A673 (cell line): ENCODE results near the gene CCDC127. TPM values are rescaled to one million over a fixed set of nuclear protein-coding genes. Genes with fewer than 3 reads are reported as not detected.

Experiments used
- BruUV-seq: library from RNA; stranded (reverse); fragments of 400-500 nt; replicated peaks from 2 replicates; lab custom pipeline; 2021; lab: Mats Ljungman, UMichigan
- CTCF ChIA-PET: fragments of 300-600 bp; sonication (Branson Sonifier 250); formaldehyde crosslinking; loops from one replicate; lab custom pipeline; 2022; ENCODE audit warnings: antibody characterized with exemption; lab: Charles Lee
- POLR2A ChIA-PET: fragments of 300-600 bp; sonication (Branson Sonifier 250); formaldehyde crosslinking; loops from one replicate; lab custom pipeline; 2022; ENCODE audit warnings: antibody characterized with exemption; ENCODE audit not compliant: low non-redundant PET; lab: Charles Lee
- DNase-seq: peaks from one replicate; pipeline ENCODE4 v3.0.0-alpha.2; 2015; ENCODE audit warnings: low spot score
- H3K27ac ChIP-seq: fragments of 200-600 bp; sonication (generic); 2 replicates; pipeline ENCODE4 v1.5.1; 2016; ENCODE audit warnings: mixed run types, low read depth, mild to moderate bottlenecking, mixed read lengths, antibody characterized with exemption, low read length; ENCODE audit not compliant: poor library complexity, severe bottlenecking
- H3K27me3 ChIP-seq: fragments of 200-600 bp; sonication (generic); replicated peaks from 2 replicates; pipeline ENCODE4 v1.6.1; 2017; ENCODE audit warnings: mixed run types, low read depth, mild to moderate bottlenecking, mixed read lengths, antibody characterized with exemption, low read length; ENCODE audit not compliant: insufficient read depth, poor library complexity
- H3K36me3 ChIP-seq: fragments of 200-600 bp; sonication (generic); 2 replicates; pipeline ENCODE4 v1.6.1; 2016; ENCODE audit warnings: mixed run types, mild to moderate bottlenecking, mixed read lengths, antibody characterized with exemption, low read length; ENCODE audit not compliant: insufficient read depth, poor library complexity, severe bottlenecking
- H3K4me1 ChIP-seq: fragments of 200-600 bp; sonication (generic); 2 replicates; pipeline ENCODE4 v1.6.1; 2017; ENCODE audit warnings: mixed run types, mild to moderate bottlenecking, mixed read lengths, antibody characterized with exemption, low read length; ENCODE audit not compliant: insufficient read depth, poor library complexity, severe bottlenecking
- H3K4me3 ChIP-seq: fragments of 200-600 bp; sonication (generic); 2 replicates; pipeline ENCODE4 v1.5.1; 2016; ENCODE audit warnings: low read depth, mixed run types, mild to moderate bottlenecking, mixed read lengths, low read length; ENCODE audit not compliant: poor library complexity, severe bottlenecking
- H3K9me3 ChIP-seq: fragments of 200-600 bp; sonication (generic); 2 replicates; pipeline ENCODE4 v1.6.1; 2016; ENCODE audit warnings: mixed run types, low read depth, mild to moderate bottlenecking, mixed read lengths, antibody characterized with exemption, low read length; ENCODE audit not compliant: poor library complexity, severe bottlenecking
- CTCF ChIP-seq: fragments of 300-800, 200-600 bp; sonication (generic); conservative IDR thresholded peaks from 2 replicates; pipeline ENCODE4 v1.5.1; 2017; ENCODE audit warnings: low read depth, mild to moderate bottlenecking, antibody characterized with exemption, low read length, moderate library complexity, mixed read lengths
- EZH2 ChIP-seq: fragments of 200-600 bp; sonication (generic); IDR thresholded peaks from 2 replicates; pipeline ENCODE4 v1.6.1; 2017; ENCODE audit warnings: borderline replicate concordance, low read depth, mild to moderate bottlenecking, mixed read lengths, antibody characterized with exemption, low read length; ENCODE audit not compliant: poor library complexity, severe bottlenecking
- intact Hi-C: fragments of 100-400 bp; cut with micrococcal nuclease; formaldehyde crosslinking; loops from one replicate; pipeline ENCODE4 v1.10.0; 2022; ENCODE audit not compliant: unreplicated experiment
- total RNA-seq: library from RNA; stranded (reverse); gene quantifications from 2 replicates; pipeline ENCODE4 v1.2.3, GENCODE V29; 2021

CCDC127 gene
- total RNA-seq, 1 experiment from 2014 or later, result 8.8 TPM

GRCh38 chr5:199197-199949 lies 18.6 kb downstream of the CCDC127 start:
- Histone ChIP-seq H3K36me3 (peaks cover 4% of the 10 kb centered on the region), H3K9me3 (no peaks in the 10 kb centered on the region), H3K27me3 (no peaks in the 10 kb centered on the region), H3K27ac (no peak overlapping the region), H3K4me3 (no peak overlapping the region), H3K4me1 (no peaks in the 10 kb centered on the region)
- ChIA-PET CTCF (no interaction called here), POLR2A (no interaction called here)
- no TSS peak for BruUV-seq
- TF ChIP-seq EZH2 (no peak), CTCF (no peak)
- DNase-seq, result no peak
- intact Hi-C loops, result no loop called here

GRCh38 chr5:198516-199196 lies 19.3 kb downstream of the CCDC127 start:
- intact Hi-C loops, result no loop called here
- TF ChIP-seq CTCF (no peak), EZH2 (no peak)
- Histone ChIP-seq H3K9me3 (no peaks in the 10 kb centered on the region), H3K36me3 (no peaks in the 10 kb centered on the region), H3K27ac (no peak overlapping the region), H3K4me1 (no peaks in the 10 kb centered on the region), H3K4me3 (no peak overlapping the region), H3K27me3 (no peaks in the 10 kb centered on the region)
- no peak for DNase-seq
- ChIA-PET POLR2A (no interaction called here), CTCF (interaction anchor here (0.6 kb wide), 1 partner anchor 273 kb away, joined by 9 read pairs; no protein-coding TSS in a partner anchor)
- no TSS peak for BruUV-seq

GRCh38 chr5:197892-198489 lies 20.0 kb downstream of the CCDC127 start:
- TF ChIP-seq EZH2 (no peak), CTCF (no peak)
- BruUV-seq, result no TSS peak
- ChIA-PET CTCF (interaction anchor here (0.6 kb wide), 1 partner anchor 274 kb away, joined by 9 read pairs; no protein-coding TSS in a partner anchor), POLR2A (no interaction called here)
- Histone ChIP-seq H3K27me3 (no peaks in the 10 kb centered on the region), H3K36me3 (no peaks in the 10 kb centered on the region), H3K9me3 (no peaks in the 10 kb centered on the region), H3K27ac (no peak overlapping the region), H3K4me3 (no peak overlapping the region), H3K4me1 (no peaks in the 10 kb centered on the region)
- no peak for DNase-seq
- intact Hi-C loops, result no loop called here
